PFSK-1 (cell line): ENCODE results near the gene SLC6A7.

Experiments
- FOXP2 ChIP-seq: optimal IDR thresholded peaks from 2 replicates; pipeline ENCODE3; 2011; ENCODE audit warnings: borderline replicate concordance, control low read depth, inconsistent platforms; ENCODE audit not compliant: insufficient read depth; ENCODE audit errors: extremely low read length, extremely low read depth
- POLR2AphosphoS5 ChIP-seq: IDR thresholded peaks from 2 replicates; pipeline ENCODE4 v1.6.1; 2012; ENCODE audit warnings: low read depth, mild to moderate bottlenecking, control low read depth, low read length, moderate library complexity
- REST ChIP-seq, 2 experiments: IDR thresholded peaks; 2 replicates each; pipeline versions ENCODE4 v1.6.1 to v1.8.0; 2011 to 2012; ENCODE audit warnings: low read depth in 2 of 2, low read length in 2 of 2, control low read depth in 1 of 2, inconsistent platforms in 1 of 2, mild to moderate bottlenecking in 1 of 2, moderate library complexity in 1 of 2; ENCODE audit not compliant: insufficient read depth in 1 of 2
- SIN3A ChIP-seq: IDR thresholded peaks from 2 replicates; pipeline ENCODE4 v1.6.1; 2012; ENCODE audit warnings: mild to moderate bottlenecking, low read length, moderate library complexity, borderline replicate concordance; ENCODE audit not compliant: insufficient read depth
- TAF1 ChIP-seq: IDR thresholded peaks from 2 replicates; pipeline ENCODE4 v1.6.1; 2012; ENCODE audit warnings: low read length, control low read depth, borderline replicate concordance; ENCODE audit not compliant: insufficient read depth

Gene SLC6A7

GRCh38 chr5:150217873-150218692, 28.2 kb downstream of the SLC6A7 start:
- TF ChIP-seq POLR2AphosphoS5: no peak

GRCh38 chr5:150218693-150219035, 28.8 kb downstream of the SLC6A7 start:
- TF ChIP-seq TAF1 (no peak), REST (IDR thresholded peaks at IDR 0.05; ENCODE audit: insufficient read depth in 1 of 2, low read depth in 2 of 2, low read length in 2 of 2) (no peak), SIN3A (no peak), POLR2AphosphoS5 (no peak), FOXP2 (no peak)

- TF ChIP-seq FOXP2 (no peak), REST (IDR thresholded peaks at IDR 0.05; ENCODE audit: insufficient read depth in 1 of 2, low read depth in 2 of 2, low read length in 2 of 2) (no peak)
These were observed 29.3 kb downstream of the SLC6A7 start for GRCh38 chr5:150219142-150219541.

GRCh38 chr5:150219861-150220260, 30.0 kb downstream of the SLC6A7 start:
- TF ChIP-seq FOXP2: no peak
- TF ChIP-seq SIN3A: no peak
- no peak for TF ChIP-seq TAF1
- no peak for TF ChIP-seq POLR2AphosphoS5
- TF ChIP-seq REST (IDR thresholded peaks at IDR 0.05; ENCODE audit: insufficient read depth in 1 of 2, low read depth in 2 of 2, low read length in 2 of 2): no peak

- TF ChIP-seq SIN3A (no peak), POLR2AphosphoS5 (no peak), FOXP2 (no peak), TAF1 (no peak), REST (IDR thresholded peaks at IDR 0.05; ENCODE audit: insufficient read depth in 1 of 2, low read depth in 2 of 2, low read length in 2 of 2) (no peak)
These were observed 31.6 kb downstream of the SLC6A7 start for GRCh38 chr5:150221471-150221870.
